Common myeloid progenitor, CD34-positive (primary cell): ENCODE measurements around the gene UNC119B.

Experiments
- CTCF ChIA-PET: fragments of 350-600 bp; sonication (Branson Sonifier 250); formaldehyde crosslinking; loops from one replicate; lab custom pipeline; 2021; ENCODE audit warnings: antibody characterized with exemption; lab: Charles Lee
- POLR2A ChIA-PET: fragments of 350-600 bp; sonication (Branson Sonifier 250); formaldehyde crosslinking; loops from one replicate; lab custom pipeline; 2021; ENCODE audit warnings: antibody characterized with exemption; lab: Charles Lee
- DNase-seq, 3 donors: peaks; one replicate each; pipeline versions ENCODE4 v3.0.0 to v3.0.0-alpha.2; 2013
- H3K27ac ChIP-seq, 2 experiments: 1 replicate in 1 of 2; 2 replicates in 1 of 2; pipeline ENCODE4 v1.7.0; 2013; ENCODE audit warnings: inconsistent platforms in 2 of 2, low read length in 2 of 2, mild to moderate bottlenecking in 2 of 2, low read depth in 1 of 2, moderate library complexity in 1 of 2; ENCODE audit not compliant: severe bottlenecking in 2 of 2, insufficient read depth in 1 of 2, poor library complexity in 1 of 2
- H3K27me3 ChIP-seq, 5 experiments: replicated peaks in 2 of 5; 1 replicate in 3 of 5; 2 replicates in 2 of 5; pipeline versions ENCODE4 v1.6.1 to v1.7.0; 2013; ENCODE audit warnings: low read length in 4 of 5, mild to moderate bottlenecking in 2 of 5, moderate library complexity in 2 of 5, inconsistent platforms in 1 of 5; ENCODE audit not compliant: insufficient read depth in 5 of 5, control insufficient read depth in 4 of 5
- H3K36me3 ChIP-seq, 4 experiments: 1 replicate in 2 of 4; 2 replicates in 2 of 4; pipeline versions ENCODE4 v1.6.1 to v1.7.0; 2013; ENCODE audit warnings: low read length in 3 of 4, control low read depth in 1 of 4, mild to moderate bottlenecking in 1 of 4; ENCODE audit not compliant: control insufficient read depth in 4 of 4, insufficient read depth in 4 of 4
- H3K4me1 ChIP-seq, 4 experiments: 1 replicate in 3 of 4; 2 replicates in 1 of 4; pipeline versions ENCODE4 v1.6.1 to v1.7.1; 2013; ENCODE audit warnings: low read length in 3 of 4, mild to moderate bottlenecking in 3 of 4, control low read depth in 1 of 4, inconsistent platforms in 1 of 4, moderate library complexity in 1 of 4; ENCODE audit not compliant: control insufficient read depth in 4 of 4, insufficient read depth in 4 of 4; ENCODE audit errors: control extremely low read depth in 1 of 4
- H3K4me3 ChIP-seq, 7 experiments: 1 replicate in 4 of 7; 2 replicates in 3 of 7; pipeline versions ENCODE4 v1.5.1 to v1.7.0; 2013; ENCODE audit warnings: mild to moderate bottlenecking in 7 of 7, low read length in 6 of 7, moderate library complexity in 6 of 7, inconsistent platforms in 2 of 7, low read depth in 2 of 7, control low read depth in 1 of 7; ENCODE audit not compliant: insufficient read depth in 4 of 7, control insufficient read depth in 1 of 7; ENCODE audit errors: extremely low read depth in 1 of 7
- H3K9me3 ChIP-seq, 5 experiments: 1 replicate in 4 of 5; 2 replicates in 1 of 5; pipeline versions ENCODE4 v1.6.1 to v1.7.1; 2013; ENCODE audit warnings: low read length in 4 of 5, mild to moderate bottlenecking in 2 of 5, inconsistent platforms in 1 of 5, low read depth in 1 of 5, moderate library complexity in 1 of 5; ENCODE audit not compliant: control insufficient read depth in 4 of 5, insufficient read depth in 2 of 5; ENCODE audit errors: control extremely low read depth in 1 of 5
- WGBS: methylation state at CpG from one replicate; pipeline ENCODE4 v1.1.5; 2013; ENCODE audit not compliant: insufficient coverage; 5-methylcytosine and 5-hydroxymethylcytosine counted together

The UNC119B gene

DNA sequence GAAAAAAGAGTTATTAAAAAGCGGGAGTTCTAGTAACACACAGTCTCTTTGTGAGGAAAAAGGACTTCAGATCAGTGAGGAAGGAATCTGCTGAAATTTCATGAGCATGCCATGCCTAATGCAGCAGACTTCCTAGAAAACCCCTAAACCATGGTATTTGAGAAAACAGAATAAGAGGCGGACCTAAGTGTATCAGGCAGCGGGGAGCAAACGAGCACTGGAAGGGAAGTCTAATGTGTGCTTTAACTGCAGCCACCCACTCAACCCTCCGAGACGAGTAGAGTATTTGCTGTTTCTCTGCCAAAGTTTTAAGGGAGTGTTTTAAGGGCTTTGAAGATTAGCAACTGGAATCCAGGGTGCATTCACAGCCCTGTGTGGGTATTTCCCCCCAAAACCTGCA lies 51.8 kb downstream of the UNC119B start:
- ChIA-PET CTCF (no interaction called here), POLR2A (no interaction called here)
- WGBS: 90% methylated on average over 4 of the region's 6 CpGs
- Histone ChIP-seq H3K9me3 (no peaks in the 10 kb centered on the region), H3K27me3 (no peaks in the 10 kb centered on the region), H3K36me3 (peaks cover 10 to 68% (median 41%) of the 10 kb centered on the region in 4 experiments), H3K27ac (no peak overlapping the region), H3K4me3 (no peak overlapping the region), H3K4me1 (peaks cover 0 to 5% (median 0%) of the 10 kb centered on the region in 4 experiments)
- no peak for DNase-seq

GRCh38 chr12:120763250-120763649 lies 53.0 kb downstream of the UNC119B start:
- H3K9me3 ChIP-seq: no peaks in the 10 kb centered on the region
- no peak for DNase-seq
- CTCF ChIA-PET: interaction anchor here (1.4 kb wide), 1 partner anchor 12 kb away, joined by 3 read pairs; no protein-coding TSS in a partner anchor
- H3K36me3 ChIP-seq: peaks cover 13 to 79% (median 51%) of the 10 kb centered on the region in 4 experiments
- peaks cover 0 to 5% (median 0%) of the 10 kb centered on the region in 4 experiments for H3K4me1 ChIP-seq
- POLR2A ChIA-PET: no interaction called here
- 66% methylated on average over 3 of the region's 3 CpGs for WGBS
- no peak overlapping the region for H3K4me3 ChIP-seq
- H3K27ac ChIP-seq: peak overlapping the region in 1 of 2 experiments; percentile 23
- H3K27me3 ChIP-seq: no peaks in the 10 kb centered on the region

- Histone ChIP-seq H3K36me3 (peaks cover 13 to 88% (median 59%) of the 10 kb centered on the region in 4 experiments), H3K4me1 (no peaks in the 10 kb centered on the region), H3K9me3 (no peaks in the 10 kb centered on the region), H3K27ac (no peak overlapping the region), H3K27me3 (no peaks in the 10 kb centered on the region), H3K4me3 (no peak overlapping the region)
- 96% methylated on average over 8 of the region's 9 CpGs for WGBS
- DNase-seq: no peak
- POLR2A ChIA-PET: no interaction called here
- CTCF ChIA-PET: interaction anchor here (0.7 to 1.1 kb wide), 3 partner anchors 41 to 139 kb away, joined by 3 read pairs; partner anchors contain the start of gene SPPL3
Observed at GRCh38 chr12:120764816-120765215, 54.6 kb downstream of the UNC119B start.

GRCh38 chr12:120766566-120766965 lies 56.3 kb downstream of the UNC119B start:
- Histone ChIP-seq H3K4me1 (no peaks in the 10 kb centered on the region), H3K36me3 (peaks cover 13 to 78% (median 55%) of the 10 kb centered on the region in 4 experiments), H3K27ac (no peak overlapping the region), H3K9me3 (no peaks in the 10 kb centered on the region), H3K4me3 (no peak overlapping the region), H3K27me3 (no peaks in the 10 kb centered on the region)
- ChIA-PET POLR2A (no interaction called here), CTCF (interaction anchor here (1.1 kb wide), 1 partner anchor 9 kb away, joined by 3 read pairs; no protein-coding TSS in a partner anchor)
- DNase-seq: no peak
- WGBS: 100% methylated on average over 1 of the region's 5 CpGs

GRCh38 chr12:120767071-120768024 lies 57.1 kb downstream of the UNC119B start:
- H3K9me3 ChIP-seq: no peaks in the 10 kb centered on the region
- no peaks in the 10 kb centered on the region for H3K4me1 ChIP-seq
- DNase-seq: no peak
- no peak overlapping the region for H3K4me3 ChIP-seq
- CTCF ChIA-PET: interaction anchor here (1.1 to 2.1 kb wide), 2 partner anchors 9 to 10 kb away, joined by 3 to 8 read pairs; no protein-coding TSS in a partner anchor
- WGBS: over 99% methylated on average over 10 of the region's 11 CpGs
- no peak overlapping the region for H3K27ac ChIP-seq
- H3K27me3 ChIP-seq: no peaks in the 10 kb centered on the region
- H3K36me3 ChIP-seq: peaks cover 13 to 74% (median 55%) of the 10 kb centered on the region in 4 experiments
- POLR2A ChIA-PET: no interaction called here

DNA sequence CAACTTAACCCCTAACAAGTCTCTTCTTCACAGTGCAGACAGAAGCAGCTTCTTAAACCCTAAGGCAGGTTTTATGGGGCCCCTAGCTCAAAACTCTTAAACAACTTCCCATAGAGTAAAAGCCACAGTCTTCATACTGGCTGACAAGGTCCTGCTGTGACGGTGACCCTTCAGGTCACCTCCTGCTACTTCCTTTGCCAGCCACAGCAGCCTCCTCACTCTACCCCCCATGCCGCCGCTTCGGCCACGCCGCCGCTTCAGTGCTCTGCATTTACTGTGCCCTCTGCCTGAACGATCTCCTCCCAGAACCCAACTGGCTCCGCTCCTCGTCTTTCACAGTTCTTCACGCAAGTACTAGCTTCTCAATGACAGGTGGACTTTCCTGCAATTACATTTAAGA lies 60.8 kb downstream of the UNC119B start:
- Histone ChIP-seq H3K9me3 (no peaks in the 10 kb centered on the region), H3K27me3 (no peaks in the 10 kb centered on the region), H3K4me1 (peaks cover 0 to 14% (median 13%) of the 10 kb centered on the region in 4 experiments), H3K36me3 (peaks cover 14 to 48% (median 35%) of the 10 kb centered on the region in 4 experiments), H3K4me3 (no peak overlapping the region), H3K27ac (no peak overlapping the region)
- ChIA-PET CTCF (no interaction called here), POLR2A (no interaction called here)
- 93% methylated on average over 11 of the region's 11 CpGs for WGBS
- no peak for DNase-seq
